Measurements from ENCODE around the gene SHMT1. TPM values are rescaled to one million over a fixed set of nuclear protein-coding genes. Genes with fewer than 3 reads are reported as not detected.
A peak's percentile ranks its signal among the peaks of the same experiment; 100 is the strongest.
"Not testable (repeated sequence)": the region's sequence is repeated elsewhere in the genome, so short reads cannot be mapped to it uniquely, and the experiment has no call there.

Gene SHMT1
- total RNA-seq = 10 to 100 TPM; 46.7 to 51.0 TPM

- Mint-ChIP-seq H3K27ac (peak within 1 kb of the TSS; percentile 83), H3K4me1 (ENCODE audit: low read depth) (peaks cover 15% of the 10 kb centered on the region), H3K36me3 (ENCODE audit: low read depth) (peaks cover 8% of the 10 kb centered on the region), H3K27me3 (ENCODE audit: low read depth) (peaks cover 1% of the 10 kb centered on the region), H3K4me3 (peak within 1 kb of the TSS; percentile 89), H3K9me3 (no peaks in the 10 kb centered on the region)
- CTCF ChIA-PET = no interaction called here
- DNase-seq = peak; percentile 94
- intact Hi-C loops (cut with micrococcal nuclease) = loop anchor here (1.0 to 5.0 kb wide), 3 partner anchors 48 to 181 kb away; partner anchors contain the start of genes ALKBH5, MIEF2 and SMCR8
Observed at GRCh38 chr17:18363101-18364049, at the start of gene SHMT1. Gene SHMT1 (minus strand): TSS chr17:18363550. CDS start chr17:18355981, 7,569 bp downstream.

GRCh38 chr17:18412001-18412538 is 48.7 kb upstream of the SHMT1 start:
- intact Hi-C loops (cut with micrococcal nuclease); H3K36me3 Mint-ChIP-seq (ENCODE audit: low read depth); H3K27me3 Mint-ChIP-seq (ENCODE audit: low read depth); CTCF ChIA-PET; DNase-seq; H3K27ac Mint-ChIP-seq; H3K9me3 Mint-ChIP-seq: not testable (repeated sequence)
- Mint-ChIP-seq H3K4me3 (peak overlapping the region; percentile 88), H3K4me1 (ENCODE audit: low read depth) (peaks cover 19% of the 10 kb centered on the region)

- H3K36me3 Mint-ChIP-seq (ENCODE audit: low read depth); CTCF ChIA-PET; H3K9me3 Mint-ChIP-seq; intact Hi-C loops (cut with micrococcal nuclease); H3K27me3 Mint-ChIP-seq (ENCODE audit: low read depth): not testable (repeated sequence)
- Mint-ChIP-seq H3K4me3 (peak overlapping the region; percentile 88), H3K4me1 (ENCODE audit: low read depth) (peaks cover 19% of the 10 kb centered on the region), H3K27ac (peak overlapping the region; percentile 79)
- peak; percentile 22 for DNase-seq
Observed at GRCh38 chr17:18411377-18411864, 48.1 kb upstream of the SHMT1 start.

GRCh38 chr17:18410736-18411135 is 47.4 kb upstream of the SHMT1 start:
- CTCF ChIA-PET; intact Hi-C loops (cut with micrococcal nuclease); H3K27me3 Mint-ChIP-seq (ENCODE audit: low read depth); DNase-seq; H3K36me3 Mint-ChIP-seq (ENCODE audit: low read depth); H3K9me3 Mint-ChIP-seq: not testable (repeated sequence)
- H3K27ac Mint-ChIP-seq = peak overlapping the region; percentile 79
- peak overlapping the region; percentile 88 for H3K4me3 Mint-ChIP-seq
- peaks cover 19% of the 10 kb centered on the region for H3K4me1 Mint-ChIP-seq (ENCODE audit: low read depth)

- DNase-seq; H3K36me3 Mint-ChIP-seq (ENCODE audit: low read depth); H3K9me3 Mint-ChIP-seq; H3K4me3 Mint-ChIP-seq; CTCF ChIA-PET; H3K27ac Mint-ChIP-seq; H3K27me3 Mint-ChIP-seq (ENCODE audit: low read depth); intact Hi-C loops (cut with micrococcal nuclease): not testable (repeated sequence)
- H3K4me1 Mint-ChIP-seq (ENCODE audit: low read depth) = peaks cover 19% of the 10 kb centered on the region
Observed at GRCh38 chr17:18409321-18409720, 46.0 kb upstream of the SHMT1 start.

GRCh38 chr17:18408906-18409305 is 45.6 kb upstream of the SHMT1 start:
- H3K36me3 Mint-ChIP-seq (ENCODE audit: low read depth); H3K4me3 Mint-ChIP-seq; intact Hi-C loops (cut with micrococcal nuclease); H3K27me3 Mint-ChIP-seq (ENCODE audit: low read depth); CTCF ChIA-PET; H3K27ac Mint-ChIP-seq; DNase-seq; H3K9me3 Mint-ChIP-seq: not testable (repeated sequence)
- peaks cover 19% of the 10 kb centered on the region for H3K4me1 Mint-ChIP-seq (ENCODE audit: low read depth)

- CTCF ChIA-PET; H3K9me3 Mint-ChIP-seq; H3K4me1 Mint-ChIP-seq (ENCODE audit: low read depth); H3K36me3 Mint-ChIP-seq (ENCODE audit: low read depth); H3K27me3 Mint-ChIP-seq (ENCODE audit: low read depth); H3K27ac Mint-ChIP-seq; intact Hi-C loops (cut with micrococcal nuclease); DNase-seq; H3K4me3 Mint-ChIP-seq: not testable (repeated sequence)
Observed at GRCh38 chr17:18403604-18404003, 40.3 kb upstream of the SHMT1 start.

GRCh38 chr17:18403166-18403565 is 39.8 kb upstream of the SHMT1 start:
- H3K27ac Mint-ChIP-seq, CTCF ChIA-PET: not testable (repeated sequence)

GRCh38 chr17:18401872-18402590 is 38.7 kb upstream of the SHMT1 start:
- CTCF ChIA-PET; H3K36me3 Mint-ChIP-seq (ENCODE audit: low read depth); intact Hi-C loops (cut with micrococcal nuclease); DNase-seq; H3K4me3 Mint-ChIP-seq; H3K27ac Mint-ChIP-seq; H3K9me3 Mint-ChIP-seq; H3K27me3 Mint-ChIP-seq (ENCODE audit: low read depth); H3K4me1 Mint-ChIP-seq (ENCODE audit: low read depth): not testable (repeated sequence)

More at GRCh38 chr17:18403166-18403565, 39.8 kb upstream of the SHMT1 start:
- H3K27me3 Mint-ChIP-seq (ENCODE audit: low read depth); H3K4me1 Mint-ChIP-seq (ENCODE audit: low read depth); DNase-seq; H3K36me3 Mint-ChIP-seq (ENCODE audit: low read depth); H3K9me3 Mint-ChIP-seq; H3K4me3 Mint-ChIP-seq; intact Hi-C loops (cut with micrococcal nuclease): not testable (repeated sequence)

GRCh38 chr17:18388728-18389127 is 25.4 kb upstream of the SHMT1 start:
- H3K4me1 Mint-ChIP-seq (ENCODE audit: low read depth); intact Hi-C loops (cut with micrococcal nuclease); H3K36me3 Mint-ChIP-seq (ENCODE audit: low read depth); DNase-seq; H3K9me3 Mint-ChIP-seq; H3K4me3 Mint-ChIP-seq; H3K27ac Mint-ChIP-seq; H3K27me3 Mint-ChIP-seq (ENCODE audit: low read depth); CTCF ChIA-PET: not testable (repeated sequence)

- H3K4me3 Mint-ChIP-seq; H3K36me3 Mint-ChIP-seq (ENCODE audit: low read depth); H3K27ac Mint-ChIP-seq; intact Hi-C loops (cut with micrococcal nuclease); H3K4me1 Mint-ChIP-seq (ENCODE audit: low read depth); H3K27me3 Mint-ChIP-seq (ENCODE audit: low read depth); DNase-seq; CTCF ChIA-PET; H3K9me3 Mint-ChIP-seq: not testable (repeated sequence)
Observed at GRCh38 chr17:18388266-18388665, 24.9 kb upstream of the SHMT1 start.

- H3K4me3 Mint-ChIP-seq; DNase-seq; H3K27me3 Mint-ChIP-seq (ENCODE audit: low read depth); H3K4me1 Mint-ChIP-seq (ENCODE audit: low read depth); H3K36me3 Mint-ChIP-seq (ENCODE audit: low read depth); intact Hi-C loops (cut with micrococcal nuclease); H3K27ac Mint-ChIP-seq; H3K9me3 Mint-ChIP-seq; CTCF ChIA-PET: not testable (repeated sequence)
Observed at GRCh38 chr17:18387583-18387982, 24.2 kb upstream of the SHMT1 start.
